ENCODE results near the gene HSPG2. TPM values are rescaled to one million over a fixed set of nuclear protein-coding genes. Genes with fewer than 3 reads are reported as not detected.

HSPG2 gene
- total RNA-seq, 1 donor = 265 TPM

GRCh38 chr1:21879928-21880618, 57.0 kb downstream of the HSPG2 start:
- DNase-seq (ENCODE audit: insufficient read length, low spot score, missing footprints) = no peak
- Histone ChIP-seq H3K4me1 (ENCODE audit: insufficient read depth, low read length) (no peaks in the 10 kb centered on the region), H3K27me3 (ENCODE audit: insufficient read depth, low read length) (no peaks in the 10 kb centered on the region), H3K4me2 (ENCODE audit: insufficient read depth, low read length) (no peak overlapping the region), H3K27ac (ENCODE audit: low read depth, low read length) (no peak overlapping the region), H2AFZ (ENCODE audit: low read length) (no peak overlapping the region), H3K4me3 (ENCODE audit: insufficient read depth, low read length) (no peak overlapping the region), H3K36me3 (ENCODE audit: insufficient read depth, low read length) (peaks cover 97% of the 10 kb centered on the region), H4K20me1 (ENCODE audit: insufficient read depth, low read length) (peaks cover 50% of the 10 kb centered on the region), H3K79me2 (ENCODE audit: insufficient read depth, low read length) (peaks cover 9% of the 10 kb centered on the region), H3K9me3 (ENCODE audit: low read depth, low read length) (no peaks in the 10 kb centered on the region)
- TF ChIP-seq CTCF (IDR thresholded peaks at IDR 0.05; ENCODE audit: extremely low read depth, low read depth, low read length) = no peak

- H3K4me2 ChIP-seq (ENCODE audit: insufficient read depth, low read length) = no peak overlapping the region
- no peak overlapping the region for H3K4me3 ChIP-seq (ENCODE audit: insufficient read depth, low read length)
- no peaks in the 10 kb centered on the region for H3K4me1 ChIP-seq (ENCODE audit: insufficient read depth, low read length)
- TF ChIP-seq CTCF (IDR thresholded peaks at IDR 0.05; ENCODE audit: extremely low read depth, low read depth, low read length) = no peak
- H3K79me2 ChIP-seq (ENCODE audit: insufficient read depth, low read length) = peaks cover 9% of the 10 kb centered on the region
- no peak overlapping the region for H2AFZ ChIP-seq (ENCODE audit: low read length)
- peaks cover 51% of the 10 kb centered on the region for H4K20me1 ChIP-seq (ENCODE audit: insufficient read depth, low read length)
- no peaks in the 10 kb centered on the region for H3K27me3 ChIP-seq (ENCODE audit: insufficient read depth, low read length)
- no peak for DNase-seq (ENCODE audit: insufficient read length, low spot score, missing footprints)
- no peak overlapping the region for H3K27ac ChIP-seq (ENCODE audit: low read depth, low read length)
- H3K36me3 ChIP-seq (ENCODE audit: insufficient read depth, low read length) = peaks cover 97% of the 10 kb centered on the region
- no peaks in the 10 kb centered on the region for H3K9me3 ChIP-seq (ENCODE audit: low read depth, low read length)
Observed at GRCh38 chr1:21878840-21879478, 58.2 kb downstream of the HSPG2 start.

GRCh38 chr1:21878009-21878773, 58.9 kb downstream of the HSPG2 start:
- peaks cover 6% of the 10 kb centered on the region for H3K79me2 ChIP-seq (ENCODE audit: insufficient read depth, low read length)

More at GRCh38 chr1:21878009-21878773, 58.9 kb downstream of the HSPG2 start:
- Histone ChIP-seq H4K20me1 (ENCODE audit: insufficient read depth, low read length) (peaks cover 47% of the 10 kb centered on the region), H3K36me3 (ENCODE audit: insufficient read depth, low read length) (peaks cover 97% of the 10 kb centered on the region), H2AFZ (ENCODE audit: low read length) (no peak overlapping the region), H3K27ac (ENCODE audit: low read depth, low read length) (no peak overlapping the region), H3K4me3 (ENCODE audit: insufficient read depth, low read length) (no peak overlapping the region), H3K4me1 (ENCODE audit: insufficient read depth, low read length) (no peaks in the 10 kb centered on the region), H3K9me3 (ENCODE audit: low read depth, low read length) (no peaks in the 10 kb centered on the region), H3K27me3 (ENCODE audit: insufficient read depth, low read length) (no peaks in the 10 kb centered on the region), H3K4me2 (ENCODE audit: insufficient read depth, low read length) (no peak overlapping the region)
- TF ChIP-seq CTCF (IDR thresholded peaks at IDR 0.05; ENCODE audit: extremely low read depth, low read depth, low read length) = no peak
- no peak for DNase-seq (ENCODE audit: insufficient read length, low spot score, missing footprints)
